Measurements from ENCODE around the gene ZNF524. TPM values are rescaled to one million over a fixed set of nuclear protein-coding genes. Genes with fewer than 3 reads are reported as not detected.

Gene ZNF524
- 6.7 TPM for total RNA-seq (ENCODE audit: unreplicated experiment)
- long read RNA-seq, transcript ZNF524-201 (2 exons, 1,102 nt) = major isoform, 8 of 9 reads
- long read RNA-seq, partial matches to known transcripts = 0 of 9 reads
- long read RNA-seq, other reads (novel, unspliced or antisense) = 0 of 9 reads

GRCh38 chr19:55599842-55600661 lies at the start of gene ZNF524:
ZNF524 (plus strand) TSS chr19:55600288; CDS start chr19:55602113, 1,825 bp downstream.
- peaks cover 13% of the 10 kb centered on the region for H3K27me3 Mint-ChIP-seq (ENCODE audit: unreplicated experiment)
- peaks cover 8% of the 10 kb centered on the region for H3K4me1 Mint-ChIP-seq (ENCODE audit: low read depth, unreplicated experiment)
- no peak for TF ChIP-seq CTCF (IDR thresholded peaks at IDR 0.05; ENCODE audit: partially characterized antibody, unreplicated experiment)
- H3K9me3 Mint-ChIP-seq (ENCODE audit: unreplicated experiment) = peaks cover 23% of the 10 kb centered on the region
- H3K27ac Mint-ChIP-seq (ENCODE audit: unreplicated experiment) = peak within 1 kb of the TSS; percentile 100
- peaks cover 23% of the 10 kb centered on the region for H3K36me3 Mint-ChIP-seq (ENCODE audit: unreplicated experiment)
- H3K4me3 Mint-ChIP-seq (ENCODE audit: unreplicated experiment) = peak within 1 kb of the TSS; percentile 95
- peak; percentile 89 for DNase-seq

GRCh38 chr19:55550321-55550650 lies 49.8 kb upstream of the ZNF524 start:
- TF ChIP-seq CTCF (IDR thresholded peaks at IDR 0.05; ENCODE audit: partially characterized antibody, unreplicated experiment) = no peak
- H3K4me1 Mint-ChIP-seq (ENCODE audit: low read depth, unreplicated experiment) = peaks cover 18% of the 10 kb centered on the region
- peaks cover 15% of the 10 kb centered on the region for H3K9me3 Mint-ChIP-seq (ENCODE audit: unreplicated experiment)
- peak overlapping the region; percentile 57 for H3K27ac Mint-ChIP-seq (ENCODE audit: unreplicated experiment)
- no peak for DNase-seq
- H3K4me3 Mint-ChIP-seq (ENCODE audit: unreplicated experiment) = peak overlapping the region; percentile 67
- H3K27me3 Mint-ChIP-seq (ENCODE audit: unreplicated experiment) = peaks cover 3% of the 10 kb centered on the region
- no peaks in the 10 kb centered on the region for H3K36me3 Mint-ChIP-seq (ENCODE audit: unreplicated experiment)

- H3K4me3 Mint-ChIP-seq (ENCODE audit: unreplicated experiment) = no peak overlapping the region
- H3K27ac Mint-ChIP-seq (ENCODE audit: unreplicated experiment) = no peak overlapping the region
- H3K27me3 Mint-ChIP-seq (ENCODE audit: unreplicated experiment) = no peaks in the 10 kb centered on the region
- no peak for DNase-seq
- H3K9me3 Mint-ChIP-seq (ENCODE audit: unreplicated experiment) = peaks cover 12% of the 10 kb centered on the region
- no peaks in the 10 kb centered on the region for H3K36me3 Mint-ChIP-seq (ENCODE audit: unreplicated experiment)
- no peak for TF ChIP-seq CTCF (IDR thresholded peaks at IDR 0.05; ENCODE audit: partially characterized antibody, unreplicated experiment)
- H3K4me1 Mint-ChIP-seq (ENCODE audit: low read depth, unreplicated experiment) = peaks cover 12% of the 10 kb centered on the region
These were observed 47.9 kb upstream of the ZNF524 start for GRCh38 chr19:55552206-55552605.

GRCh38 chr19:55552620-55553019 lies 47.5 kb upstream of the ZNF524 start:
- H3K4me3 Mint-ChIP-seq (ENCODE audit: unreplicated experiment) = no peak overlapping the region
- H3K9me3 Mint-ChIP-seq (ENCODE audit: unreplicated experiment) = peaks cover 12% of the 10 kb centered on the region
- peaks cover 10% of the 10 kb centered on the region for H3K4me1 Mint-ChIP-seq (ENCODE audit: low read depth, unreplicated experiment)
- no peak for DNase-seq
- no peaks in the 10 kb centered on the region for H3K36me3 Mint-ChIP-seq (ENCODE audit: unreplicated experiment)
- no peaks in the 10 kb centered on the region for H3K27me3 Mint-ChIP-seq (ENCODE audit: unreplicated experiment)
- TF ChIP-seq CTCF (IDR thresholded peaks at IDR 0.05; ENCODE audit: partially characterized antibody, unreplicated experiment) = no peak
- H3K27ac Mint-ChIP-seq (ENCODE audit: unreplicated experiment) = no peak overlapping the region

Measured in glutamatergic neuron (in vitro differentiated cells).